Activated naive CD8-positive, alpha-beta T cell (primary cell): ENCODE results near the gene F10.
A peak's percentile ranks its signal among the peaks of the same experiment; 100 is the strongest.
"Not testable (repeated sequence)": the region's sequence is repeated elsewhere in the genome, so short reads cannot be mapped to it uniquely, and the experiment has no call there.

Experiments
- H3K27ac Mint-ChIP-seq: one replicate; pipeline ENCODE4 v1.8.0; 2021; ENCODE audit warnings: mixed read lengths
- H3K27me3 Mint-ChIP-seq: one replicate; pipeline ENCODE4 v1.8.0; 2021; ENCODE audit warnings: mixed read lengths
- H3K36me3 Mint-ChIP-seq: one replicate; pipeline ENCODE4 v1.8.0; 2021; ENCODE audit warnings: mixed read lengths
- H3K4me1 Mint-ChIP-seq: one replicate; pipeline ENCODE4 v1.8.0; 2021; ENCODE audit warnings: low read depth, mixed read lengths
- H3K4me3 Mint-ChIP-seq: one replicate; pipeline ENCODE4 v1.8.0; 2021; ENCODE audit warnings: mild to moderate bottlenecking, mixed read lengths
- H3K9me3 Mint-ChIP-seq: one replicate; pipeline ENCODE4 v1.8.0; 2021; ENCODE audit warnings: low read depth, mixed read lengths

Gene F10

GRCh38 chr13:113155201-113155600 is 32.6 kb downstream of the F10 start:
- Mint-ChIP-seq H3K9me3 (peaks cover 7% of the 10 kb centered on the region), H3K4me3 (peak overlapping the region; percentile 66), H3K4me1 (peaks cover 20% of the 10 kb centered on the region), H3K27ac (peak overlapping the region; percentile 84), H3K27me3 (no peaks in the 10 kb centered on the region), H3K36me3 (peaks cover 3% of the 10 kb centered on the region)

GRCh38 chr13:113155982-113156655 is 33.5 kb downstream of the F10 start:
- Mint-ChIP-seq H3K4me1 (peaks cover 27% of the 10 kb centered on the region), H3K36me3 (peaks cover 3% of the 10 kb centered on the region), H3K27ac (no peak overlapping the region), H3K9me3 (peaks cover 7% of the 10 kb centered on the region), H3K27me3 (no peaks in the 10 kb centered on the region), H3K4me3 (no peak overlapping the region)

GRCh38 chr13:113157206-113157928 is 34.8 kb downstream of the F10 start:
- no peaks in the 10 kb centered on the region for H3K27me3 Mint-ChIP-seq
- no peak overlapping the region for H3K4me3 Mint-ChIP-seq
- H3K4me1 Mint-ChIP-seq: peaks cover 27% of the 10 kb centered on the region
- H3K36me3 Mint-ChIP-seq: peaks cover 3% of the 10 kb centered on the region
- no peak overlapping the region for H3K27ac Mint-ChIP-seq
- H3K9me3 Mint-ChIP-seq: peaks cover 7% of the 10 kb centered on the region

GRCh38 chr13:113157929-113158747 is 35.5 kb downstream of the F10 start, which contains the start of gene PROZ:
PROZ (plus strand) TSS chr13:113158648; CDS start chr13:113158661, 13 bp downstream.
- H3K4me3 Mint-ChIP-seq: no peak within 1 kb of the TSS
- peaks cover 3% of the 10 kb centered on the region for H3K36me3 Mint-ChIP-seq
- no peak within 1 kb of the TSS for H3K27ac Mint-ChIP-seq
- H3K4me1 Mint-ChIP-seq: peaks cover 22% of the 10 kb centered on the region
- H3K27me3 Mint-ChIP-seq: no peaks in the 10 kb centered on the region
- peaks cover 7% of the 10 kb centered on the region for H3K9me3 Mint-ChIP-seq

GRCh38 chr13:113158946-113159345 is 36.3 kb downstream of the F10 start:
- H3K9me3 Mint-ChIP-seq: peaks cover 7% of the 10 kb centered on the region
- H3K4me1 Mint-ChIP-seq: peaks cover 23% of the 10 kb centered on the region
- H3K4me3 Mint-ChIP-seq: no peak overlapping the region
- no peak overlapping the region for H3K27ac Mint-ChIP-seq
- no peaks in the 10 kb centered on the region for H3K27me3 Mint-ChIP-seq
- peaks cover 3% of the 10 kb centered on the region for H3K36me3 Mint-ChIP-seq

GRCh38 chr13:113159701-113160100 is 37.1 kb downstream of the F10 start:
- no peak overlapping the region for H3K27ac Mint-ChIP-seq
- H3K4me3 Mint-ChIP-seq: no peak overlapping the region
- peaks cover 3% of the 10 kb centered on the region for H3K36me3 Mint-ChIP-seq
- H3K4me1 Mint-ChIP-seq: peaks cover 21% of the 10 kb centered on the region
- peaks cover 7% of the 10 kb centered on the region for H3K9me3 Mint-ChIP-seq
- H3K27me3 Mint-ChIP-seq: no peaks in the 10 kb centered on the region

- Mint-ChIP-seq H3K27me3 (no peaks in the 10 kb centered on the region), H3K9me3 (peaks cover under 1% of the 10 kb centered on the region), H3K27ac (peak overlapping the region; percentile 16), H3K4me3 (peak overlapping the region; percentile 56), H3K4me1 (peaks cover 25% of the 10 kb centered on the region), H3K36me3 (no peaks in the 10 kb centered on the region)
Measured at GRCh38 chr13:113160983-113161382, 38.4 kb downstream of the F10 start.

GRCh38 chr13:113161433-113161832 is 38.8 kb downstream of the F10 start:
- H3K27me3 Mint-ChIP-seq: no peaks in the 10 kb centered on the region
- H3K9me3 Mint-ChIP-seq: no peaks in the 10 kb centered on the region
- H3K4me1 Mint-ChIP-seq: peaks cover 29% of the 10 kb centered on the region
- peak overlapping the region; percentile 16 for H3K27ac Mint-ChIP-seq
- no peaks in the 10 kb centered on the region for H3K36me3 Mint-ChIP-seq
- peak overlapping the region; percentile 56 for H3K4me3 Mint-ChIP-seq

GRCh38 chr13:113161975-113162374 is 39.4 kb downstream of the F10 start:
- peaks cover 29% of the 10 kb centered on the region for H3K4me1 Mint-ChIP-seq
- H3K27ac Mint-ChIP-seq, H3K27me3 Mint-ChIP-seq, H3K9me3 Mint-ChIP-seq, H3K36me3 Mint-ChIP-seq, H3K4me3 Mint-ChIP-seq: not testable (repeated sequence)

GRCh38 chr13:113162783-113163685 is 40.4 kb downstream of the F10 start:
- peak overlapping the region; percentile 35 for H3K4me3 Mint-ChIP-seq
- H3K9me3 Mint-ChIP-seq: no peaks in the 10 kb centered on the region
- H3K27me3 Mint-ChIP-seq: no peaks in the 10 kb centered on the region
- peak overlapping the region; percentile 16 for H3K27ac Mint-ChIP-seq
- H3K36me3 Mint-ChIP-seq: peaks cover 4% of the 10 kb centered on the region
- peaks cover 29% of the 10 kb centered on the region for H3K4me1 Mint-ChIP-seq

GRCh38 chr13:113164492-113164891 is 41.9 kb downstream of the F10 start:
- Mint-ChIP-seq H3K36me3 (peaks cover 9% of the 10 kb centered on the region), H3K27me3 (no peaks in the 10 kb centered on the region), H3K9me3 (no peaks in the 10 kb centered on the region), H3K4me1 (peaks cover 29% of the 10 kb centered on the region), H3K4me3 (no peak overlapping the region), H3K27ac (no peak overlapping the region)

- Mint-ChIP-seq H3K27me3 (no peaks in the 10 kb centered on the region), H3K4me3 (no peak overlapping the region), H3K9me3 (no peaks in the 10 kb centered on the region), H3K4me1 (peaks cover 21% of the 10 kb centered on the region), H3K36me3 (peaks cover 11% of the 10 kb centered on the region), H3K27ac (peak overlapping the region; percentile 19)
Measured at GRCh38 chr13:113166266-113166665, 43.7 kb downstream of the F10 start.

GRCh38 chr13:113166681-113167080 is 44.1 kb downstream of the F10 start:
- H3K36me3 Mint-ChIP-seq: peaks cover 11% of the 10 kb centered on the region
- H3K4me3 Mint-ChIP-seq: no peak overlapping the region
- peaks cover 20% of the 10 kb centered on the region for H3K4me1 Mint-ChIP-seq
- H3K27ac Mint-ChIP-seq: no peak overlapping the region
- no peaks in the 10 kb centered on the region for H3K9me3 Mint-ChIP-seq
- no peaks in the 10 kb centered on the region for H3K27me3 Mint-ChIP-seq

- no peak overlapping the region for H3K27ac Mint-ChIP-seq
- H3K4me1 Mint-ChIP-seq: peaks cover 20% of the 10 kb centered on the region
- H3K27me3 Mint-ChIP-seq: no peaks in the 10 kb centered on the region
- H3K4me3 Mint-ChIP-seq: no peak overlapping the region
- peaks cover 11% of the 10 kb centered on the region for H3K36me3 Mint-ChIP-seq
- no peaks in the 10 kb centered on the region for H3K9me3 Mint-ChIP-seq
Measured at GRCh38 chr13:113167155-113167554, 44.6 kb downstream of the F10 start.
